H1 (cell line): ENCODE measurements around the gene SLC12A7. TPM values are rescaled to one million over a fixed set of nuclear protein-coding genes. Genes with fewer than 3 reads are reported as not detected.

ENCODE experiments used
- CTCF ChIA-PET: fragments of 300-600 bp; sonication (Branson Sonifier 250); formaldehyde crosslinking; loops from one replicate; lab custom pipeline; 2021; ENCODE audit not compliant: partially characterized antibody; lab: Charles Lee
- POLR2A ChIA-PET: fragments of 300-600 bp; sonication (Branson Sonifier 250); formaldehyde crosslinking; loops from one replicate; lab custom pipeline; 2021; ENCODE audit warnings: inconsistent platforms; ENCODE audit not compliant: partially characterized antibody; lab: Charles Lee
- DNase-seq, 2 experiments: peaks; one replicate each; pipeline versions ENCODE4 v3.0.0 to v3.0.0-alpha.2; 2010 to 2022; ENCODE audit warnings: low spot score in 2 of 2, low read depth in 1 of 2, mixed read lengths in 1 of 2
- FAIRE-seq: peaks from 2 replicates; lab custom pipeline; 2011; peaks lifted over from hg19 to GRCh38; lab: Jason Lieb, UNC
- H2AFZ ChIP-seq: 2 replicates; pipeline ENCODE4 v1.8.1; 2012; ENCODE audit warnings: low read length, inconsistent platforms
- H2AK5ac ChIP-seq: 2 replicates; pipeline ENCODE4 v1.6.1; 2013; ENCODE audit warnings: low read depth, low read length
- H2BK120ac ChIP-seq: replicated peaks from 2 replicates; pipeline ENCODE3; 2013; ENCODE audit warnings: low read depth, low read length, inconsistent platforms
- H2BK12ac ChIP-seq: 2 replicates; pipeline ENCODE4 v1.6.1; 2013; ENCODE audit warnings: low read depth, low read length
- H2BK15ac ChIP-seq: 2 replicates; pipeline ENCODE4 v1.6.1; 2013; ENCODE audit warnings: low read length
- H2BK20ac ChIP-seq: 2 replicates; pipeline ENCODE4 v1.6.1; 2013; ENCODE audit warnings: low read length
- H2BK5ac ChIP-seq: 2 replicates; pipeline ENCODE4 v1.6.1; 2013; ENCODE audit warnings: low read depth, low read length
- H3K14ac ChIP-seq: 2 replicates; pipeline ENCODE4 v1.6.1; 2013; ENCODE audit warnings: inconsistent platforms; ENCODE audit not compliant: insufficient read length
- H3K18ac ChIP-seq: 2 replicates; pipeline ENCODE4 v1.6.1; 2013; ENCODE audit warnings: low read length; ENCODE audit errors: extremely low read depth
- H3K23ac ChIP-seq: 2 replicates; pipeline ENCODE4 v1.6.1; 2013; ENCODE audit warnings: inconsistent platforms; ENCODE audit not compliant: insufficient read length
- H3K23me2 ChIP-seq: 2 replicates; pipeline ENCODE4 v1.6.1; 2013; ENCODE audit warnings: low read depth, low read length
- H3K27ac ChIP-seq: 2 replicates; pipeline ENCODE4 v1.6.1; 2011; ENCODE audit warnings: low read depth, low read length, inconsistent platforms
- H3K27me3 ChIP-seq, 4 experiments: replicated peaks in 1 of 4; 1 replicate in 1 of 4; 2 replicates in 3 of 4; pipeline versions ENCODE4 v1.6.1 to v1.8.1; 2011 to 2013; ENCODE audit warnings: low read length in 3 of 4, mild to moderate bottlenecking in 3 of 4, inconsistent platforms in 2 of 4, mixed read lengths in 2 of 4, moderate library complexity in 1 of 4; ENCODE audit not compliant: control insufficient read depth in 3 of 4, insufficient read depth in 3 of 4; ENCODE audit errors: extremely low read depth in 1 of 4
- H3K36me3 ChIP-seq, 4 experiments: 2 replicates each; pipeline versions ENCODE4 v1.6.1 to v1.8.1; 2011 to 2013; ENCODE audit warnings: mild to moderate bottlenecking in 4 of 4, low read length in 3 of 4, moderate library complexity in 2 of 4, control low read depth in 1 of 4, inconsistent platforms in 1 of 4; ENCODE audit not compliant: insufficient read depth in 4 of 4, control insufficient read depth in 2 of 4
- H3K4ac ChIP-seq: replicated peaks from 2 replicates; pipeline ENCODE3; 2013; ENCODE audit warnings: low read length, low read depth, mixed read lengths, inconsistent platforms; ENCODE audit not compliant: insufficient read length
- H3K4me1 ChIP-seq, 4 experiments: replicated peaks in 1 of 4; 1 replicate in 1 of 4; 2 replicates in 3 of 4; pipeline versions ENCODE4 v1.6.1 to v1.8.1; 2011 to 2013; ENCODE audit warnings: low read length in 3 of 4, inconsistent platforms in 2 of 4, mixed read lengths in 1 of 4; ENCODE audit not compliant: insufficient read depth in 4 of 4, control insufficient read depth in 3 of 4
- H3K4me2 ChIP-seq, 2 experiments: 2 replicates each; pipeline versions ENCODE4 v1.6.1 to v1.8.1; 2011 to 2013; ENCODE audit warnings: low read depth in 2 of 2, low read length in 2 of 2, control low read depth in 1 of 2, inconsistent platforms in 1 of 2, mild to moderate bottlenecking in 1 of 2; ENCODE audit not compliant: insufficient read depth in 1 of 2
- H3K4me3 ChIP-seq, 4 experiments: fragments of 200-600, 300-600 bp in 1 of 4; sonication (generic), shearing (Covaris generic), sonication (Bioruptor Twin) in 1 of 4; 2 replicates each; pipeline versions ENCODE4 v1.5.1 to v1.8.1; 2011 to 2016; ENCODE audit warnings: low read length in 4 of 4, low read depth in 3 of 4, control low read depth in 2 of 4, inconsistent platforms in 2 of 4, mild to moderate bottlenecking in 2 of 4, mixed read lengths in 1 of 4, moderate library complexity in 1 of 4; ENCODE audit not compliant: insufficient read depth in 2 of 4; ENCODE audit errors: extremely low read depth in 1 of 4
- H3K56ac ChIP-seq: replicated peaks from 2 replicates; pipeline ENCODE3; 2013; ENCODE audit warnings: low read depth, mild to moderate bottlenecking, mixed read lengths, low read length, inconsistent platforms; ENCODE audit not compliant: insufficient read length
- H3K79me1 ChIP-seq: 2 replicates; pipeline ENCODE4 v1.6.1; 2013; ENCODE audit warnings: low read depth, low read length, control low read depth
- H3K79me2 ChIP-seq, 2 experiments: 2 replicates each; pipeline versions ENCODE4 v1.6.1 to v1.8.1; 2012 to 2013; ENCODE audit warnings: low read length in 2 of 2, mild to moderate bottlenecking in 2 of 2, inconsistent platforms in 1 of 2; ENCODE audit not compliant: insufficient read depth in 2 of 2, control insufficient read depth in 1 of 2
- H3K9ac ChIP-seq, 4 experiments: replicated peaks in 1 of 4; 1 replicate in 1 of 4; 2 replicates in 3 of 4; pipeline versions ENCODE4 v1.6.1 to v1.8.1; 2011 to 2013; ENCODE audit warnings: low read depth in 3 of 4, low read length in 3 of 4, control low read depth in 2 of 4, mild to moderate bottlenecking in 2 of 4, moderate library complexity in 2 of 4, inconsistent platforms in 1 of 4; ENCODE audit errors: extremely low read depth in 1 of 4
- H3K9me3 ChIP-seq, 2 experiments: 2 replicates each; pipeline versions ENCODE4 v1.6.1 to v1.8.1; 2012 to 2013; ENCODE audit warnings: mild to moderate bottlenecking in 2 of 2, moderate library complexity in 2 of 2, control low read depth in 1 of 2, inconsistent platforms in 1 of 2, low read depth in 1 of 2, low read length in 1 of 2, mixed read lengths in 1 of 2; ENCODE audit not compliant: insufficient read depth in 2 of 2
- H4K20me1 ChIP-seq, 2 experiments: replicated peaks in 1 of 2; 2 replicates each; pipeline versions ENCODE3 to v1.8.1; 2011 to 2013; ENCODE audit warnings: inconsistent platforms in 2 of 2, low read length in 2 of 2, mild to moderate bottlenecking in 1 of 2; ENCODE audit not compliant: insufficient read depth in 2 of 2, control insufficient read depth in 1 of 2
- H4K5ac ChIP-seq: 2 replicates; pipeline ENCODE4 v1.6.1; 2013; ENCODE audit warnings: low read length, low read depth, mixed read lengths, inconsistent platforms; ENCODE audit not compliant: insufficient read length
- H4K8ac ChIP-seq: 2 replicates; pipeline ENCODE4 v1.8.0; 2013; ENCODE audit warnings: mild to moderate bottlenecking, moderate library complexity, low read length, inconsistent platforms; ENCODE audit not compliant: insufficient read depth; ENCODE audit errors: extremely low read depth
- H4K91ac ChIP-seq: replicated peaks from 2 replicates; pipeline ENCODE3; 2013; ENCODE audit warnings: low read length, mixed read lengths, inconsistent platforms; ENCODE audit not compliant: insufficient read length
- CEBPB ChIP-seq: IDR thresholded peaks from 2 replicates; pipeline ENCODE4 v1.6.1; 2012; ENCODE audit warnings: low read depth, low read length
- CHD2 ChIP-seq: IDR thresholded peaks from 2 replicates; pipeline ENCODE4 v1.6.1; 2012; ENCODE audit warnings: low read length, improper control_type of control experiment
- FOSL1 ChIP-seq: IDR thresholded peaks from 2 replicates; pipeline ENCODE4 v1.6.1; 2011; ENCODE audit warnings: mild to moderate bottlenecking, low read depth, low read length, moderate library complexity; ENCODE audit not compliant: insufficient read depth
- GABPA ChIP-seq: IDR thresholded peaks from 2 replicates; pipeline ENCODE4 v1.6.1; 2011; ENCODE audit warnings: mild to moderate bottlenecking, low read length, moderate library complexity, borderline replicate concordance; ENCODE audit not compliant: insufficient read depth
- YY1 ChIP-seq: IDR thresholded peaks from 2 replicates; pipeline ENCODE4 v1.6.1; 2011; ENCODE audit warnings: low read depth, mild to moderate bottlenecking, low read length
- whole genome bisulfite sequencing, 2 experiments: shearing (Covaris generic) in 1 of 2; methylation state at CpG; one replicate each; pipeline versions ENCODE4 v1.1.6 to v1.1.7; 2013 to 2015; ENCODE audit warnings: low lambda C conversion rate in 2 of 2, mixed read lengths in 2 of 2, inconsistent platforms in 1 of 2, low coverage in 1 of 2, missing lambda C conversion rate in 1 of 2; ENCODE audit not compliant: insufficient replicate concordance in 2 of 2, insufficient coverage in 1 of 2, insufficient read length in 1 of 2; ENCODE audit errors: extremely low coverage in 1 of 2, missing lambda C conversion rate in 1 of 2; 5-methylcytosine and 5-hydroxymethylcytosine counted together
- polyA plus RNA-seq, 7 experiments: library from polyadenylated mRNA; depleted of rRNA in 3 of 7; stranded (reverse) in 5 of 7; unstranded in 2 of 7; fragments of >200 nt in 5 of 7; fragments of 200-250 nt in 2 of 7; gene quantifications; 1 replicate in 5 of 7; 2 replicates in 1 of 7; 4 replicates in 1 of 7; pipeline versions ENCODE4 v1.2.1 to v1.2.3, GENCODE V29; 2011 to 2013; ENCODE audit warnings: missing spikeins in 2 of 7, mixed read lengths in 2 of 7
- total RNA-seq: library from RNA; stranded (reverse); fragmentation: NEBNext Ultra II Directional; extraction: Animal tissue kit (Norgen Biotek cat#: 25700); gene quantifications from 2 replicates; pipeline ENCODE4 v1.2.1, GENCODE V29; 2021
- TF ChIP-seq, protein P1 (sequence below): IDR thresholded peaks from 2 replicates; pipeline ENCODE4 v1.6.1; 2011; ENCODE audit warnings: low read depth, mild to moderate bottlenecking, low read length; ENCODE audit not compliant: insufficient read depth

Gene SLC12A7
- total and polyA plus RNA-seq, 2 of the 8 experiments (the other 6 are each of a cell fraction or from before 2014, with no cell fraction given) = 23.5 to 39.7 TPM

DNA sequence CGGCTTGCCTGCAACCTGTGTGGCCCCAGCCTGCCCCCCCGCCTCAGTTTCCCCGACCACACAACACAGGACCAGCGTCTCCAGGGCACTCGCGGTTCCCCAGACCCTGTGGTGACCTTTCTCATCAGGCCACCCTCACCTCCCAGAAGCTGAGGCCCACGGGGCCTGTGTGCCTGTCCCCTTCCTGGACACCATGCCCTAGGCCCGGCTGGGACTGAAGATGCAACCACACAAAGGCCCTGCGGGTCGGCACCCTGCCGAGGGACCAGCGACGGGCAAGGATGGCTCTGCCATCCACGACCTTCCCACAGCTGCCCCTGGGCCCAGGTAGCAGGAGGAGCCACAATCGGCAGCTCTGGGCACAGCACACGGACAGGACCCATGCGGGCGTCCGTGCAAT lies 34.8 kb downstream of the SLC12A7 start:
- Histone ChIP-seq H2BK12ac (no peak overlapping the region), H3K79me2 (no peaks in the 10 kb centered on the region), H4K8ac (0 out of 2 replicates have a peak overlapping the region, but pooled peaks have one; percentile 25), H3K9me3 (no peaks in the 10 kb centered on the region), H3K4me1 (no peaks in the 10 kb centered on the region), H3K36me3 (peaks cover 3 to 56% (median 14%) of the 10 kb centered on the region in 4 experiments; a peak in 5 of 8 replicates), H3K18ac (no peak overlapping the region), H4K5ac (no peak overlapping the region), H2BK120ac (no peak overlapping the region), H3K27me3 (no peaks in the 10 kb centered on the region), H2BK20ac (no peak overlapping the region), H2BK15ac (no peak overlapping the region), H2BK5ac (no peak overlapping the region)
- ChIA-PET POLR2A (no interaction called here), CTCF (interaction anchor here (1.2 kb wide), 1 partner anchor 91 kb away, joined by 4 read pairs; no protein-coding TSS in a partner anchor)
- no peak for DNase-seq
- FAIRE-seq = no peak
- 94% methylated on average over 15 of the region's 19 CpGs; no CpG with 5 or more reads in 1 of the 2 experiments for WGBS, 2 experiments
- TF ChIP-seq YY1 = no peak
- TF ChIP-seq CEBPB = no peak
- TF ChIP-seq GABPA = no peak
- TF ChIP-seq, protein P1, sequence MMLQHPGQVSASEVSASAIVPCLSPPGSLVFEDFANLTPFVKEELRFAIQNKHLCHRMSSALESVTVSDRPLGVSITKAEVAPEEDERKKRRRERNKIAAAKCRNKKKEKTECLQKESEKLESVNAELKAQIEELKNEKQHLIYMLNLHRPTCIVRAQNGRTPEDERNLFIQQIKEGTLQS = no peak
- no peak for TF ChIP-seq FOSL1
- TF ChIP-seq CHD2 = no peak
- TF ChIP-seq, all 59 proteins: peak for 0
- Histone ChIP-seq H3K4me3 (no peak overlapping the region), H3K9ac (no peak overlapping the region), H3K4me2 (no peak overlapping the region), H3K27ac (no peak overlapping the region), H3K4ac (no peak overlapping the region), H2AK5ac (no peak overlapping the region), H3K23me2 (no peaks in the 10 kb centered on the region), H2AFZ (no peak overlapping the region), H4K91ac (no peak overlapping the region), H4K20me1 (peaks cover 0 to 8% of the 10 kb centered on the region in 2 experiments), H3K14ac (no peak overlapping the region), H3K56ac (no peak overlapping the region), H3K23ac (no peak overlapping the region), H3K79me1 (no peaks in the 10 kb centered on the region)
